Fibroblast of skin of right quadriceps (primary cell): ENCODE measurements around the gene TLX1.
A peak's percentile ranks its signal among the peaks of the same experiment; 100 is the strongest.

Source experiments
- DNase-seq: peaks from one replicate; pipeline ENCODE4 v3.0.0-alpha.2; 2013

TLX1 gene

GRCh38 chr10:101134299-101135127 is 3.4 kb downstream of the TLX1 start:
- no peak for DNase-seq

DNA sequence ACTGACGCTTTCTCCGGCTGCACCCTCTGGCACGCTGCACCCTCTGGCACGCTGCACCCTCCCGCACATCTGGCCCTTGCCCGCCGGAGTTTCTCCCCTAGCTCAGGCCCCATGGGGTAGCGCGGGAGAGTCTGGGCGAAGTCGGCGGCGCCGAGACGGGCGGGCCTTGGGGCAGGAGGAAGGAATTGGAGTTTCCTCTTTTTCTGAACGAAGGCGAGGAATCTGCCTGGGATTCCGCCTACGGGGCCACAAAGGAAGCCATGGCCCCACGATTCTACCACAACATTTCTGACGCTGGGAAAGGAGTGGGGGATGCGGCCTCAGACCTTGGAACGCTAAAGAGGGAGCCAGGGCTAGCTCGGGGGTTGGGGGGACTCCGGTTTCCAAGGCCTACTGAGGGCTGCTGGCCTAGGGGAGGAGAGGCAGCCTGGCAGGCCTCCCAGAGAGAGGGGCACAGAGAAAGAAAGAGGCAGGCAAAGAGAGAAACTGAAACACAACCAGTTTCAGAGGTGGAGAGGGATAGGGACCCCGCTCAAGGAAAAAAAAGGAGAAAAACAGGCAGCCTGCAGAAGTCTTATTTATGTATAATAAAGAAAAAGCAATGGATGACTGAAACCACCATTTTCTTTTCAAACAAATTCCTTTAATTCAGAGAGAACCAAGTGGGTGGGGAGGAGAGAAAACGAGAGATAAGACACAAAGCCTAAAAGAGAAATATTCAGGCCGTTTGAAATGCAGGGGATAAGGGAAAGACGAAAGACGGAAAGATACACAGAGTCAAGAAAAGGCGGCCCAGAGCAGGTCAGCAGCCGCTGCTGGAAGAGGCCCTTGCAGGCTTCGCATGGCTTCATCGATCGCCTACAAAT is 4.3 kb downstream of the TLX1 start:
- no peak for DNase-seq

- DNase-seq, result no peak
Measured at GRCh38 chr10:101136007-101136707, 5.1 kb downstream of the TLX1 start.

GRCh38 chr10:101136708-101137121 is 5.6 kb downstream of the TLX1 start:
- DNase-seq, result no peak

- DNase-seq, result no peak
Measured at GRCh38 chr10:101137271-101137670, 6.2 kb downstream of the TLX1 start.

DNA sequence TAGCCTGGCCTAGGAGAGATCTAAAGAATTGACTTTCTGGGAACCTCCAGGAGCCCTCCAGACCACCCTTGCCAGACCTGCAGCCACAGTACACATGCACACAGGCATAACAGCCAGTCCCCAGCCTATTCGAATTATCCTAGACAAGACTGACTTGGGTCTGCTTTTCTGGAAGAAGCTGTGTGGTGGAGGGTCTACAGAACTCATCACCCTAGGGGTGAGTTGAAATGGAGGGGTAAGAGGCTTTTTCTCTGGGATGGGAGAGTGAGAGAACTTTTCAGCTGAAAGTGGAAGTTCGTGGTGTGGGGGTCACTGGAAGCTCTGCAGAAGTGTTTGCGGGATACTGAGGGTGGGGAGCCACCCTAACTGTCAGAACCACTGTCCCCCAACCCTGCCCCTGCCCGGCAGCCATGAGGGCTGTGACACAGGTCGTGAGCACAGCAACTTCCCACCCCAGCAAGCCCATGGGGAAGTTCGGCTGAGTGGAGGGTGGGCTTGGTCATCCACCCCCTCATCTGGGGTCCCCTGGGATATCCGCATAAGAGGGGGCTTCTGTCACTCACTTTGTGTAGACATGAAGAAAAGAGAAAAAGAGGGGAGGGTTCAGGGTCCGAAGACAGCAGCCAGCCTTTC is 7.8 kb downstream of the TLX1 start:
- DNase-seq, result no peak

DNA sequence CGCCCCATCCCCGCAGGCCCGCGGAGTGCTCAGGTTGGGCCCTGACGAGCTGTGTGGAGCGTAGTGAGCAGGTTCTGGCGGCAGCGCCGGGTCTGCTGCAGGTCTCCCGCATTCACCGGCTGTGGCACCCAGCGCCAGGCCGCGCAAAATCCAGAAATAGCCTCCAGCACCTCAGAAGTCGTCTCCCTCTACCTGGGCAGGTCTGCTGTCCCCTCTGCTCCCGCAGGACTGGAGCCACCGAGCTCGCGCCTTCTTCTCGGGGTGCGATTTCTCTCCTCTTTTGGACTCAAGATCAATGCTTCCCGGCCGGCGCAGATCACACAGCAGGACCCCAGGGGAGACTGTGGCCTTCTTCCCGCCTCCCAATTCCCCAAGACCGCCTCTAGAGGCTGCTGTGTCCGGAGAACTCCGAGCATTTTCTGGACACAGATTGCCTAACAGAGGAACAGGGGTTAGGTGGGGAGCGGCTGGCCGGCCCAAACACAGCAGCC is 8.4 kb downstream of the TLX1 start:
- no peak for DNase-seq

GRCh38 chr10:101140084-101140949 is 9.2 kb downstream of the TLX1 start:
- DNase-seq, result no peak

DNA sequence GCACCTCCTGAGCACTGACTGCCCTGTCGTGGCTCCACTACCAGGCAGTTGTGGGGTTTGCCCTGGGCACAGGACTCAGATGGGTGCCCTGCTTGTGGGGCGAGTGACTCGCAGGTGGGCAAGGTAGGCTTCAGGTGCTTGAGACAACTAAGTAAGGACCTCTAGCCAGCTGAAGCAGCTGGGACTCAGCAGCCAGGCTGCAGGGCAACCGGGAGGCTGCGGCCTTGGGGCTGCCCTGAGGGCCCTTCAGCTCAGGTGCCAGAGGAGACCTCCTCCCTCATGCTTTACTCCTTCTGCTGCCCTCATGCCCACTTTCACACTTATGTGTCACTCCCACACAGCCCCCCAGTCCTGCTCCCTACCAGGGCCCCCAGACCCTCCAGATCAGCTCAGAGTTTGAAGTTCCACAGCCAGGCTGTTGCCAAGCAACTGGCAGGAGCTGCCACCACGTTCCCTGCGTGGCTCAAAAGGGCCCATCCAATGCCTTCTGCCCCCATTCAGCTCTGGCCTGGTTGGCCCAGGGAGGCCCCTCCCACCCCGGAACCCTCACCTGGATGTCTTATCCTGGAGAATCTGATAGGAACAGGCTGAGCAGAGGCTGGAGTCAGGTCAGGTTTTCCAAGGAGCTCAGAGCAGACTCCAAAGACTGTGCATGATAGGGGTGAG is 10.0 kb downstream of the TLX1 start:
- no peak for DNase-seq

GRCh38 chr10:101141616-101142532 is 10.8 kb downstream of the TLX1 start:
- peak; percentile 72 for DNase-seq

- no peak for DNase-seq
Measured at GRCh38 chr10:101142533-101143344, 11.6 kb downstream of the TLX1 start.

GRCh38 chr10:101143345-101143630 is 12.2 kb downstream of the TLX1 start:
- DNase-seq, result no peak

GRCh38 chr10:101144053-101144452 is 13.0 kb downstream of the TLX1 start:
- no peak for DNase-seq

GRCh38 chr10:101145145-101145544 is 14.0 kb downstream of the TLX1 start:
- no peak for DNase-seq

GRCh38 chr10:101145750-101146391 is 14.8 kb downstream of the TLX1 start:
- DNase-seq, result no peak

DNA sequence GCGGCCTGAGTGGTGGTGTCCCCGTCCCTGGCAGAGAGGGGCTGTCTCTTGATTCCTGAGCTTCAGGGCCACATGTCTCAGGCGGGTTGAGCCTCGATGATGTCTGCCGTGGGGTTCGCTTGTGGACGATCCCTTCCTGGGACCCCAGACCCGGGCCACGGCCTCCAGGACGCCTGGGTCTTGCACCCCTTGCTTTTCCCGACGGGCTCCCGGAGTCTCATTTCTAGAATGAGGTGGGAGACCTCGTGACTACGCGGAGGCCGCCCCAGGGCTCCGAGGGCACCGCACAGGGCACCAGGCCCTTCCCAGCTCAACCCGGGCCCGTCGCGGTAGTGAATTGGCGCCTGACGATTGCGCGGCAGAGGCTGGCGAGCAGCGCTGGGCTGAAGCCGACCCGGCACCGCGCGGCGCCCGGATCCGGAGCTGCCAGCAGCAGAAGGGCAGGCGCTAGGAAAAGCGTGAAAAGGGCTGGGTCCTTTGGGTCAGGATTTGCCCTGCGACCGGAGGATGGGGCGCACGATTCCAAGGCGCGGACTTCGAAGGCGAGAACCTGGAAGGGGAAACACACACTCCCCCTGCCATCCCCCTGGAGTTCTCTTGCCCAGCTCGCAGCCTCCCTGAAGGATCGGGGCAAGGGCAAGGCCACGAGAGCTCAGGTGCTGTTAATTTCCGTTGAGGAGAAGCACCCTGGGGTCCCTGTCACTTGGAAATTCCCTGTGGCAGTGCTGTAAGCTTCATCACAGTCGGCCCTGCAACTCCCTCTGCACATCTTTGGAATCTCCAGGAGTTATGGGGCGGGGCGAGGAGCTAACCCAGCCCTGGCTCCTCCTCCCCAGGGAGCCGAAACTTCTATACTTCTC is 15.5 kb downstream of the TLX1 start:
- DNase-seq, result no peak

DNA sequence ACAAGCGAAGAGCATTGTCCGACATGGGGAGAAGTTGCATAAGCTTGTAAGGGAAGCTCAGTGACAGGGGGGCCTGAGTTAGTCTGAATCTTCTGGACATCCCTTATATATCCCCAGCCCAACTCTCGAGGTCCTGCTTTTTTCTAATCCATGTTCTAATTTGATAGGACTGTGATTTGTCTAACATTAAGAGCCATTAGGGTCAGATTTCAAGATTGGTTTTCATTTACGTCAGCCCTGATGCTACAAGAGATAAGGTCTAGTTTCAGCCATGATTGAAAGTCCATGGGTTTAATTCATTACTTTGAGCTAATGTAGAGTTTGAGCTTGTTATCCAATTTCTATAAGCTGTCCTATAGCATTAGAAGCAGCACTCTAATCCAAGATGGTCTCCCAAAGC is 20.3 kb downstream of the TLX1 start:
- DNase-seq, result no peak

- DNase-seq, result no peak
Measured at GRCh38 chr10:101152316-101152715, 21.2 kb downstream of the TLX1 start.
